Panc1 (cell line): ENCODE data around the gene SLC22A17.

ENCODE experiments used
- CTCF ChIP-seq: fragments of 450-650 bp; IDR thresholded peaks from 2 replicates; pipeline ENCODE4 v1.5.1; 2017; ENCODE audit warnings: mild to moderate bottlenecking
- POLR2AphosphoS5 ChIP-seq: IDR thresholded peaks from 2 replicates; pipeline ENCODE4 v1.6.1; 2012; ENCODE audit warnings: mild to moderate bottlenecking, low read depth, low read length, moderate library complexity

GRCh38 chr14:23319746-23320583, 32.7 kb downstream of the SLC22A17 start:
- TF ChIP-seq POLR2AphosphoS5 (no peak), CTCF (no peak)
